MCF 10A (cell line): ENCODE measurements around the gene ANAPC4. TPM values are rescaled to one million over a fixed set of nuclear protein-coding genes. Genes with fewer than 3 reads are reported as not detected.

ENCODE experiments used
- BruUV-seq: library from RNA; stranded (reverse); fragments of 400-500 nt; replicated peaks from 2 replicates; lab custom pipeline; 2021; lab: Mats Ljungman, UMichigan
- CTCF ChIA-PET: fragments of 300-600 bp; sonication (Branson Sonifier 250); formaldehyde crosslinking; extraction: SDS; loops from one replicate; lab custom pipeline; 2021; ENCODE audit warnings: antibody characterized with exemption, inconsistent platforms; lab: Yijun Ruan, JAX
- POLR2A ChIA-PET: fragments of 300-600, 350-650 bp; sonication (Branson Sonifier 250); formaldehyde crosslinking; extraction: SDS; loops from one replicate; lab custom pipeline; 2020; ENCODE audit warnings: antibody characterized with exemption, inconsistent platforms; lab: Yijun Ruan, JAX
- DNase-seq: peaks from one replicate; pipeline ENCODE4 v3.0.0-alpha.2; 2018; ENCODE audit not compliant: unreplicated experiment
- H3K27ac Mint-ChIP-seq: one replicate; pipeline ENCODE4 v1.8.0; 2022; ENCODE audit warnings: mild to moderate bottlenecking, low read depth, mixed read lengths; ENCODE audit not compliant: unreplicated experiment
- H3K27me3 Mint-ChIP-seq: one replicate; pipeline ENCODE4 v1.8.0; 2022; ENCODE audit warnings: mixed read lengths; ENCODE audit not compliant: insufficient read depth, unreplicated experiment
- H3K36me3 Mint-ChIP-seq: one replicate; pipeline ENCODE4 v1.8.0; 2022; ENCODE audit warnings: mild to moderate bottlenecking, moderate library complexity, mixed read lengths; ENCODE audit not compliant: insufficient read depth, unreplicated experiment
- H3K4me1 Mint-ChIP-seq: one replicate; pipeline ENCODE4 v1.8.0; 2022; ENCODE audit warnings: mixed read lengths; ENCODE audit not compliant: insufficient read depth, unreplicated experiment
- H3K4me3 Mint-ChIP-seq: one replicate; pipeline ENCODE4 v1.8.0; 2022; ENCODE audit warnings: mild to moderate bottlenecking, moderate library complexity, mixed read lengths; ENCODE audit not compliant: unreplicated experiment
- H3K9me3 Mint-ChIP-seq: one replicate; pipeline ENCODE4 v1.8.0; 2022; ENCODE audit warnings: mixed read lengths; ENCODE audit not compliant: unreplicated experiment
- CTCF ChIP-seq: fragments of 200-600 bp; IDR thresholded peaks from one replicate; pipeline ENCODE4 v1.8.0; 2022; ENCODE audit warnings: antibody characterized with exemption, mild to moderate bottlenecking; ENCODE audit not compliant: unreplicated experiment
- intact Hi-C: fragments of 100-400 bp; cut with micrococcal nuclease; formaldehyde crosslinking; loops from 2 replicates; pipeline ENCODE4 v1.14.1; 2022
- total RNA-seq: library from RNA; stranded (reverse); gene quantifications from 2 replicates; pipeline ENCODE4 v1.2.3, GENCODE V29; 2022

The ANAPC4 gene
- total RNA-seq, 1 experiment from 2014 or later = 20.8 TPM

DNA sequence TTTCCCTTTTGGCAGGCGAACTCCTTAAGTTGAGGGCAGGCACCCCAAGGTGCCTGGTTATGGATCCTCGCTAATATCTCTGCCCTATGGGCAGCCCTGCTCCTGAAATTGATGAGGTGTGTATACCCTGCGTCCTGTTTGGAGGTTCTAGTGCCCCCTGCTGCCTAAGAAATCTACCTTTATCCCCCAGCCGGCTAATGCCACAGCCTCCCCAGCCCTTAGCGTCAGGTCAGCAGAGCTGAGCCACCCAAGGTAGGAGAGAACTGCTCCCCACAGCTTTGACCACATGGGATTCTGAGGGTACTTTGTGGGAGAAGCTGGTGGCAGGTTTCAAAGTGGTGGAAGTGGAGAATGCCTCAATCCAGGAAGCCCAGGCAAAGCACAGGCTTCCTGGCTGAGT is 50.8 kb downstream of the ANAPC4 start:
- no peak overlapping the region for H3K4me3 Mint-ChIP-seq
- TF ChIP-seq CTCF = no peak
- DNase-seq = no peak
- POLR2A ChIA-PET = no interaction called here
- CTCF ChIA-PET = interaction anchor here (1.8 kb wide), 1 partner anchor 12 kb away, joined by 6 read pairs; no protein-coding TSS in a partner anchor
- no TSS peak for BruUV-seq
- no peaks in the 10 kb centered on the region for H3K27me3 Mint-ChIP-seq
- no peaks in the 10 kb centered on the region for H3K4me1 Mint-ChIP-seq
- no peak overlapping the region for H3K27ac Mint-ChIP-seq
- peaks cover 7% of the 10 kb centered on the region for H3K9me3 Mint-ChIP-seq
- H3K36me3 Mint-ChIP-seq = no peaks in the 10 kb centered on the region
- intact Hi-C loops = no loop called here

- no peak for DNase-seq
- no TSS peak for BruUV-seq
- no peaks in the 10 kb centered on the region for H3K36me3 Mint-ChIP-seq
- no peak overlapping the region for H3K27ac Mint-ChIP-seq
- ChIA-PET CTCF (interaction anchor here (1.1 to 3.2 kb wide), 4 partner anchors 9 to 337 kb away, joined by 3 to 16 read pairs (median 8); no protein-coding TSS in a partner anchor), POLR2A (interaction anchor here (0.8 kb wide), 1 partner anchor 10 kb away, joined by 3 read pairs; no protein-coding TSS in a partner anchor)
- H3K4me1 Mint-ChIP-seq = no peaks in the 10 kb centered on the region
- H3K4me3 Mint-ChIP-seq = no peak overlapping the region
- no peak for TF ChIP-seq CTCF
- peaks cover 7% of the 10 kb centered on the region for H3K9me3 Mint-ChIP-seq
- no peaks in the 10 kb centered on the region for H3K27me3 Mint-ChIP-seq
- intact Hi-C loops = no loop called here
Observed at GRCh38 chr4:25430630-25431029, 53.6 kb downstream of the ANAPC4 start.

GRCh38 chr4:25433966-25434827 is 57.1 kb downstream of the ANAPC4 start:
- DNase-seq = no peak
- H3K27me3 Mint-ChIP-seq = no peaks in the 10 kb centered on the region
- POLR2A ChIA-PET = no interaction called here
- no peaks in the 10 kb centered on the region for H3K9me3 Mint-ChIP-seq
- no peak overlapping the region for H3K4me3 Mint-ChIP-seq
- H3K4me1 Mint-ChIP-seq = no peaks in the 10 kb centered on the region
- intact Hi-C loops = no loop called here
- no peak for TF ChIP-seq CTCF
- CTCF ChIA-PET = interaction anchor here (0.7 to 4.0 kb wide), 2 partner anchors 321 to 334 kb away, joined by 3 to 22 read pairs; no protein-coding TSS in a partner anchor
- BruUV-seq = no TSS peak
- no peak overlapping the region for H3K27ac Mint-ChIP-seq
- no peaks in the 10 kb centered on the region for H3K36me3 Mint-ChIP-seq

DNA sequence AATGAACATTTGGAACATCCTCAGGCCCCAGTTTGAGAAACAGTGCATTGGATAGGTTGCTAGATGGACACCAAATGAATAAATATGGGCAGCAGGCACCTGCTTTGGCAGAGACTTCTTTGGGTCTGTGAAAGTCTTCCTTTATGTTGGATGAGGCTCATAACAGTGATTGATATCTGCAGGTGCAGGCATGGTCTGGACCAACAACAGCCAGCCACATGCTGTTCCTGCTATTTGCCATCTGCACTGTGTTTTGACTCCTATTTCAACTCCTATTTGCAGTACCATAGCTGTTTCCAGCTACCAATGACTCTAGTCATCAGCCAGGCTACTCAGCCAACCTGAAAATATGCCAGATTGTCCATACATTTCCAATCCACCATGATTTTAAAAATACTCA is 60.9 kb downstream of the ANAPC4 start:
- DNase-seq = no peak
- intact Hi-C loops = no loop called here
- ChIA-PET POLR2A (no interaction called here), CTCF (no interaction called here)
- H3K27ac Mint-ChIP-seq = no peak overlapping the region
- no peaks in the 10 kb centered on the region for H3K27me3 Mint-ChIP-seq
- no peaks in the 10 kb centered on the region for H3K9me3 Mint-ChIP-seq
- no peak overlapping the region for H3K4me3 Mint-ChIP-seq
- TF ChIP-seq CTCF = no peak
- no peaks in the 10 kb centered on the region for H3K4me1 Mint-ChIP-seq
- BruUV-seq = no TSS peak
- no peaks in the 10 kb centered on the region for H3K36me3 Mint-ChIP-seq
